H9 (cell line): ENCODE measurements around the gene LRP1-AS. TPM values are rescaled to one million over a fixed set of nuclear protein-coding genes. Genes with fewer than 3 reads are reported as not detected.
A peak's percentile ranks its signal among the peaks of the same experiment; 100 is the strongest.

Experiments
- DNase-seq: peaks from one replicate; pipeline ENCODE4 v3.0.0-alpha.2; 2017
- H2AFZ ChIP-seq: one replicate; pipeline ENCODE4 v1.6.1; 2013; ENCODE audit warnings: mild to moderate bottlenecking, low read length, control low read depth, moderate library complexity
- H2AK5ac ChIP-seq: 2 replicates; pipeline ENCODE4 v1.6.1; 2013; ENCODE audit warnings: low read length, control low read depth, mixed read lengths; ENCODE audit not compliant: insufficient read length
- H2BK120ac ChIP-seq: one replicate; pipeline ENCODE4 v1.6.1; 2013; ENCODE audit warnings: low read depth, mild to moderate bottlenecking, low read length, control low read depth, inconsistent platforms; ENCODE audit not compliant: poor library complexity, severe bottlenecking
- H2BK12ac ChIP-seq: 2 replicates; pipeline ENCODE4 v1.6.1; 2013; ENCODE audit warnings: low read length, control low read depth, mixed read lengths, low read depth; ENCODE audit not compliant: insufficient read length
- H2BK15ac ChIP-seq: 2 replicates; pipeline ENCODE4 v1.6.1; 2013; ENCODE audit warnings: low read depth, low read length, control low read depth
- H2BK20ac ChIP-seq: one replicate; pipeline ENCODE4 v1.6.1; 2013; ENCODE audit warnings: low read depth, mild to moderate bottlenecking, low read length, control low read depth, inconsistent platforms; ENCODE audit not compliant: poor library complexity, severe bottlenecking
- H2BK5ac ChIP-seq: 2 replicates; pipeline ENCODE4 v1.6.1; 2013; ENCODE audit warnings: low read length, control low read depth, mixed read lengths; ENCODE audit not compliant: insufficient read length
- H3K14ac ChIP-seq: 2 replicates; pipeline ENCODE4 v1.6.1; 2013; ENCODE audit warnings: low read length, control low read depth; ENCODE audit not compliant: insufficient read depth
- H3K18ac ChIP-seq: 2 replicates; pipeline ENCODE4 v1.6.1; 2013; ENCODE audit warnings: low read depth, mild to moderate bottlenecking, mixed read lengths, low read length, control low read depth; ENCODE audit not compliant: insufficient read length
- H3K23ac ChIP-seq: 2 replicates; pipeline ENCODE4 v1.6.1; 2013; ENCODE audit warnings: low read length, control low read depth, mixed read lengths, low read depth; ENCODE audit not compliant: insufficient read length
- H3K23me2 ChIP-seq: 2 replicates; pipeline ENCODE4 v1.6.1; 2013; ENCODE audit warnings: low read depth, mild to moderate bottlenecking, mixed read lengths, low read length, control low read depth; ENCODE audit not compliant: insufficient read length, poor library complexity, severe bottlenecking
- H3K27ac ChIP-seq: 2 replicates; pipeline ENCODE4 v1.5.1; 2013; ENCODE audit warnings: low read length, control low read depth, mixed read lengths, low read depth; ENCODE audit not compliant: insufficient read length
- H3K27me3 ChIP-seq: 2 replicates; pipeline ENCODE4 v1.6.1; 2013; ENCODE audit warnings: low read length, control low read depth, inconsistent platforms; ENCODE audit not compliant: insufficient read depth
- H3K4ac ChIP-seq: 2 replicates; pipeline ENCODE4 v1.6.1; 2013; ENCODE audit warnings: low read depth, mild to moderate bottlenecking, control low read depth, inconsistent platforms, low read length, moderate library complexity
- H3K4me1 ChIP-seq: 2 replicates; pipeline ENCODE4 v1.6.1; 2013; ENCODE audit warnings: low read length, control low read depth, inconsistent platforms; ENCODE audit not compliant: insufficient read depth
- H3K4me2 ChIP-seq: 2 replicates; pipeline ENCODE4 v1.6.1; 2013; ENCODE audit warnings: low read length, control low read depth, mixed read lengths; ENCODE audit not compliant: insufficient read length, insufficient read depth
- H3K56ac ChIP-seq: 2 replicates; pipeline ENCODE4 v1.6.1; 2013; ENCODE audit warnings: low read depth, mild to moderate bottlenecking, mixed read lengths, low read length, control low read depth; ENCODE audit not compliant: insufficient read length
- H3K79me1 ChIP-seq: 2 replicates; pipeline ENCODE4 v1.6.1; 2013; ENCODE audit warnings: low read depth, mild to moderate bottlenecking, moderate library complexity, low read length, control low read depth, inconsistent platforms; ENCODE audit not compliant: insufficient read depth, poor library complexity, severe bottlenecking
- H3K79me2 ChIP-seq: 2 replicates; pipeline ENCODE4 v1.6.1; 2013; ENCODE audit warnings: low read length, control low read depth, inconsistent platforms; ENCODE audit not compliant: insufficient read depth
- H3K9ac ChIP-seq: 2 replicates; pipeline ENCODE4 v1.6.1; 2013; ENCODE audit warnings: low read length, control low read depth, mixed read lengths; ENCODE audit not compliant: insufficient read length; ENCODE audit errors: extremely low read depth
- H3K9me3 ChIP-seq: one replicate; pipeline ENCODE4 v1.6.1; 2013; ENCODE audit warnings: low read depth, low read length, inconsistent platforms; ENCODE audit not compliant: control insufficient read depth
- H3T11ph ChIP-seq: one replicate; pipeline ENCODE4 v1.6.1; 2013; ENCODE audit warnings: mild to moderate bottlenecking, low read length, control low read depth, inconsistent platforms
- H4K20me1 ChIP-seq: one replicate; pipeline ENCODE4 v1.6.1; 2013; ENCODE audit not compliant: control insufficient read depth, insufficient read length, insufficient read depth
- H4K5ac ChIP-seq: 2 replicates; pipeline ENCODE4 v1.6.1; 2013; ENCODE audit warnings: low read depth, mild to moderate bottlenecking, mixed read lengths, low read length, control low read depth; ENCODE audit not compliant: insufficient read length
- H4K8ac ChIP-seq: replicated peaks from 2 replicates; pipeline ENCODE4 v1.6.1; 2013; ENCODE audit warnings: low read length, control low read depth, mixed read lengths, low read depth; ENCODE audit not compliant: insufficient read length
- H4K91ac ChIP-seq: 2 replicates; pipeline ENCODE4 v1.6.1; 2013; ENCODE audit warnings: low read depth, mild to moderate bottlenecking, moderate library complexity, mixed read lengths, low read length, control low read depth; ENCODE audit not compliant: insufficient read length
- H3K27ac Mint-ChIP-seq, 3 experiments: 2 replicates in 2 of 3; 3 replicates in 1 of 3; pipeline ENCODE4 v1.8.0; 2020 to 2021; ENCODE audit warnings: mixed read lengths in 3 of 3, mild to moderate bottlenecking in 1 of 3, moderate library complexity in 1 of 3
- H3K27me3 Mint-ChIP-seq: 2 replicates; pipeline ENCODE4 v1.8.0; 2021; ENCODE audit warnings: low read depth, mild to moderate bottlenecking, moderate library complexity, mixed read lengths
- H3K36me3 Mint-ChIP-seq, 3 experiments: 2 replicates in 2 of 3; 3 replicates in 1 of 3; pipeline ENCODE4 v1.8.0; 2020 to 2021; ENCODE audit warnings: low read depth in 3 of 3, mixed read lengths in 3 of 3; ENCODE audit not compliant: insufficient read depth in 1 of 3
- H3K4me1 Mint-ChIP-seq, 2 experiments: 2 replicates each; pipeline ENCODE4 v1.8.0; 2020; ENCODE audit warnings: mixed read lengths in 2 of 2
- H3K4me3 Mint-ChIP-seq, 2 experiments: 2 replicates in 1 of 2; 3 replicates in 1 of 2; pipeline ENCODE4 v1.8.0; 2020 to 2021; ENCODE audit warnings: mild to moderate bottlenecking in 2 of 2, mixed read lengths in 2 of 2, moderate library complexity in 1 of 2
- H3K9me3 Mint-ChIP-seq, 2 experiments: 2 replicates in 1 of 2; 3 replicates in 1 of 2; pipeline ENCODE4 v1.8.0; 2020; ENCODE audit warnings: mild to moderate bottlenecking in 2 of 2, mixed read lengths in 2 of 2, moderate library complexity in 1 of 2
- WGBS: extraction: QIAGEN DNeasy Blood & Tissue Kit; methylation state at CpG from one replicate; pipeline ENCODE4 v1.1.7; 2013; ENCODE audit warnings: missing lambda C conversion rate, low lambda C conversion rate, mixed read lengths; ENCODE audit not compliant: insufficient read length; ENCODE audit errors: extremely low coverage; 5-methylcytosine and 5-hydroxymethylcytosine counted together
- total RNA-seq: library from RNA; stranded (reverse); gene quantifications from 2 replicates; pipeline ENCODE4 v1.2.1, GENCODE V29; 2021
- TF ChIP-seq, protein P1 (sequence below): fragments of 200-600 bp; sonication (generic); conservative IDR thresholded peaks from 3 replicates; pipeline ENCODE4 v1.8.0; 2021; ENCODE audit warnings: antibody characterized with exemption, mild to moderate bottlenecking

The LRP1-AS gene
- total RNA-seq, 1 experiment from 2014 or later: not detected

- H3K4me1 ChIP-seq: no peaks in the 10 kb centered on the region
- H3K27ac ChIP-seq: no peak overlapping the region
- no peaks in the 10 kb centered on the region for H3K79me2 ChIP-seq
- H3K56ac ChIP-seq: no peak overlapping the region
- no peak overlapping the region for H3K9ac ChIP-seq
- H3T11ph ChIP-seq: no peak overlapping the region
- H2AK5ac ChIP-seq: no peak overlapping the region
- H3K27me3 ChIP-seq: no peaks in the 10 kb centered on the region
- no peak overlapping the region for H2BK15ac ChIP-seq
- no peaks in the 10 kb centered on the region for H4K20me1 ChIP-seq
- no CpG with 5 or more reads among the region's 13 CpGs for WGBS
- no peak overlapping the region for H3K23ac ChIP-seq
- no peak overlapping the region for H2BK120ac ChIP-seq
- Mint-ChIP-seq H3K9me3 (no peaks in the 10 kb centered on the region), H3K36me3 (peaks cover 32 to 88% (median 73%) of the 10 kb centered on the region in 3 experiments; a peak in 6 of 7 replicates), H3K4me3 (no peak overlapping the region), H3K27ac (peak overlapping the region; percentile 33 to 73 (median 46); a peak in 4 of 7 replicates), H3K4me1 (peaks cover 32 to 52% of the 10 kb centered on the region in 2 experiments), H3K27me3 (no peaks in the 10 kb centered on the region)
- DNase-seq: no peak
- H3K18ac ChIP-seq: no peak overlapping the region
- no peak overlapping the region for H4K5ac ChIP-seq
- no peaks in the 10 kb centered on the region for H3K9me3 ChIP-seq
- H2BK5ac ChIP-seq: no peak overlapping the region
- no peaks in the 10 kb centered on the region for H3K23me2 ChIP-seq
- TF ChIP-seq, protein P1, sequence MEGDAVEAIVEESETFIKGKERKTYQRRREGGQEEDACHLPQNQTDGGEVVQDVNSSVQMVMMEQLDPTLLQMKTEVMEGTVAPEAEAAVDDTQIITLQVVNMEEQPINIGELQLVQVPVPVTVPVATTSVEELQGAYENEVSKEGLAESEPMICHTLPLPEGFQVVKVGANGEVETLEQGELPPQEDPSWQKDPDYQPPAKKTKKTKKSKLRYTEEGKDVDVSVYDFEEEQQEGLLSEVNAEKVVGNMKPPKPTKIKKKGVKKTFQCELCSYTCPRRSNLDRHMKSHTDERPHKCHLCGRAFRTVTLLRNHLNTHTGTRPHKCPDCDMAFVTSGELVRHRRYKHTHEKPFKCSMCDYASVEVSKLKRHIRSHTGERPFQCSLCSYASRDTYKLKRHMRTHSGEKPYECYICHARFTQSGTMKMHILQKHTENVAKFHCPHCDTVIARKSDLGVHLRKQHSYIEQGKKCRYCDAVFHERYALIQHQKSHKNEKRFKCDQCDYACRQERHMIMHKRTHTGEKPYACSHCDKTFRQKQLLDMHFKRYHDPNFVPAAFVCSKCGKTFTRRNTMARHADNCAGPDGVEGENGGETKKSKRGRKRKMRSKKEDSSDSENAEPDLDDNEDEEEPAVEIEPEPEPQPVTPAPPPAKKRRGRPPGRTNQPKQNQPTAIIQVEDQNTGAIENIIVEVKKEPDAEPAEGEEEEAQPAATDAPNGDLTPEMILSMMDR: no peak
- H2BK12ac ChIP-seq: no peak overlapping the region
- H3K14ac ChIP-seq: no peak overlapping the region
- H4K91ac ChIP-seq: no peak overlapping the region
- no peak overlapping the region for H4K8ac ChIP-seq
- H2AFZ ChIP-seq: no peak overlapping the region
- no peak overlapping the region for H3K4me2 ChIP-seq
- no peak overlapping the region for H3K4ac ChIP-seq
- H3K79me1 ChIP-seq: no peaks in the 10 kb centered on the region
- no peak overlapping the region for H2BK20ac ChIP-seq
Observed at GRCh38 chr12:57149245-57149900, 2.0 kb upstream of the LRP1-AS start.
